ENCODE results near the gene SLC27A5.
"Not testable (repeated sequence)": the region's sequence is repeated elsewhere in the genome, so short reads cannot be mapped to it uniquely, and the experiment has no call there.

DNA sequence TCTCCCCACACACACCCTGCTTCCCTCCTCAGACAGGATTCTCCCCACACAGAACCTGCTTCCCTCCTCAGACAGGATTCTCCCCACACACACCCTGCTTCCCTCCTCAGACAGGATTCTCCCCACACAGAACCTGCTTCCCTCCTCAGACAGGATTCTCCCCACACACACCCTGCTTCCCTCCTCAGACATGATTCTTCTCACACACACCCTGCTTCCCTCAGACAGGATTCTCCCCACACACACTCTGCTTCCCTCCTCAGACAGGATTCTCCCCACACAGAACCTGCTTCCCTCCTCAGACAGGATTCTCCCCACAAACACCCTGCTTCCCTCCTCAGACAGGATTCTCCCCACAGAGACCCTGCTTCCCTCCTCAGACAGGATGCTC is 27.4 kb upstream of the SLC27A5 start:
- not testable (repeated sequence) for TF ChIP-seq POLR2A (IDR thresholded peaks at IDR 0.05; ENCODE audit: low read length); GATA1 (IDR thresholded peaks at IDR 0.05; ENCODE audit: low read depth, low read length)

Measured in erythroblast (primary cell).